ENCODE results near the gene PCDHGA1.

Gene PCDHGA1

DNA sequence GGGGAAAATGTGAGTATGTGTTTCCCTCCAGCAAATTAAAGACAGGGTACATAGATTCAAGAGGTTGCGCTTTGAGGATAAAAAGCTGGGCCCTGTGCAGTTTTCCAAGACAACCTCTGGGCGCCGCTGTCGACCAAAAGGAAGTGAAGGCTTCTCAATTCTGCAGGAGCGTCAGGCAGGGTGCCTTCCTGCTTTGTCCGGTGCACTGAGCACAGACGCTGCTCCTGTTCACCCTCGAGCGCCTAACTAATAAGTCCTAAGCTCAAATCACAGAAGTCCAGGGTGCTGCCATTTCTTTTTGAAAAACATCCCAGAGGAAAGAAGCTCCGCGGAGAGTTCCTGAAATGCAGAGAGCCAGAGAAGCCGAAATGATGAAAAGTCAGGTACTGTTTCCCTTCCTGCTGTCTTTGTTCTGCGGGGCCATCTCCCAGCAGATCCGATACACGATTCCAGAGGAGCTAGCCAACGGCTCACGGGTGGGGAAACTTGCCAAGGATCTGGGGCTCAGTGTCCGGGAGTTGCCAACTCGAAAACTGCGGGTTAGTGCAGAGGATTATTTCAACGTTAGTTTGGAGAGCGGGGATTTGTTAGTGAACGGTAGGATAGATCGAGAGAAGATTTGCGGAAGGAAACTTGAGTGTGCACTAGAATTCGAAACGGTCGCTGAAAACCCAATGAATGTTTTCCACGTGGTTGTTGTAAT, 19.8 kb downstream of the PCDHGA1 start, which contains the start of gene PCDHGB1:
Gene PCDHGB1 (plus strand): TSS at position 183 of the 703 bp plus-strand sequence. CDS start 162 bp downstream, at position 345.
- DNase-seq = peak; percentile 62 to 74

DNA sequence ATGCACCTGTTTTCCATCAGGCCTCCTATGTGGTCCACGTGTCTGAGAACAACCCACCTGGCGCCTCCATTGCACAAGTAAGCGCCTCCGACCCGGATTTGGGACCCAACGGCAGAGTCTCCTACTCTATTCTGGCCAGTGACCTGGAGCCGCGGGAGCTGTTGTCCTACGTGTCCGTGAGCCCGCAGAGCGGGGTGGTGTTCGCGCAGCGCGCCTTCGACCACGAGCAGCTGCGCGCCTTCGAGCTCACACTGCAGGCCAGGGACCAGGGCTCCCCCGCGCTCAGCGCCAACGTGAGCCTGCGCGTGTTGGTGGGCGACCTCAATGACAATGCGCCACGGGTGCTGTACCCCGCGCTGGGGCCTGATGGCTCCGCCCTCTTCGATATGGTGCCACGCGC, 21.3 kb downstream of the PCDHGA1 start:
- DNase-seq = no peak

DNA sequence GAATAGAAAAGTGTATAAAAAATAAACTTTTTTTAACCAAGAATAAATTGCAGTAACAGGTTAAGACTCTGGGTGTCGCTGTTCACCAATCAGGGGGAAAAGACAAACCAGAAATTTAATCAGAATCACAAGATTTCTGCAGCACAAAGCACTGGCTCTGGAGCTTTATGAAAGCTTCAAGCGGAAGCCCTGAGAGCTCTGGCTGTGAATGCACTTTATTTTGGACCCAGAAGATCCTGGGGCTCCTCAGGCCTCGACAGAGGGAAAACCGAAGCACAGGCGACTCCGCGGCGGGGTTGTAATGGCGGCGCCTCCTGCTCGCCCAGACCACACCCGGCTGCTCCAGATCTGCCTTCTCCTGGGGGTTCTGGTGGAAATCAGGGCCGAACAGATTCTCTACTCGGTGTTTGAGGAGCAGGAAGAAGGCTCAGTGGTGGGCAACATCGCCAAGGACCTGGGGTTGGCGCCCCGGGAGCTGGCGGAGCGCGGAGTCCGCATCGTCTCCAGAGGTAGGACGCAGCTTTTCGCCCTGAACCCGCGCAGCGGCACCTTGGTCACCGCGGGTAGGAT, 24.7 kb downstream of the PCDHGA1 start, which contains the start of gene PCDHGA4:
Gene PCDHGA4 (plus strand): TSS at position 122 of the 570 bp plus-strand sequence. CDS start 87 bp downstream, at position 209.
- DNase-seq = no peak

DNA sequence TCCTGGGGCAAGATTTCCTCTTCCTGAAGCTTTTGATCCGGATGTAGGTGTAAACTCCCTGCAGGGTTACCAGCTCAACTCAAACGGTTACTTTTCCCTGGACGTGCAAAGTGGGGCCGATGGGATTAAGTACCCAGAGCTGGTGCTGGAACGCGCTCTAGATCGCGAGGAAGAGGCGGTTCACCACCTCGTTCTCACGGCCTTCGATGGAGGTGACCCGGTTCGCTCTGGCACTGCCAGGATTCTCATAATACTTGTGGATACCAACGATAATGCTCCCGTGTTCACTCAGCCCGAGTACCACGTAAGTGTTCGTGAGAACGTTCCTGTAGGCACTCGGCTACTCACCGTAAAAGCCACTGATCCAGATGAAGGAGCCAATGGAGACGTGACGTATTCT, 25.3 kb downstream of the PCDHGA1 start:
- no peak for DNase-seq

DNA sequence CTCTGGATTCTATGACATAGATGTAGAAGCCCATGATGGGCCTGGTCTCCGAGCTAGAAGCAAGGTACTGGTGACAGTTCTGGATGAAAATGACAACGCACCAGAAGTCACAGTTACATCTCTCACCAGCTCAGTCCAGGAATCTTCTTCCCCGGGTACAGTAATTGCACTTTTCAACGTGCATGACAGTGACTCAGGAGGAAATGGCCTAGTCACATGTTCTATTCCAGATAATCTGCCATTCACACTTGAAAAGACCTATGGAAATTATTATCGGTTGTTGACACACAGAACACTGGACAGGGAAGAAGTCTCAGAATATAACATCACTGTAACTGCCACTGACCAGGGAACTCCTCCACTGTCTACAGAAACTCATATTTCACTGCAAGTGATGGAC, 25.8 kb downstream of the PCDHGA1 start:
- DNase-seq = no peak

DNA sequence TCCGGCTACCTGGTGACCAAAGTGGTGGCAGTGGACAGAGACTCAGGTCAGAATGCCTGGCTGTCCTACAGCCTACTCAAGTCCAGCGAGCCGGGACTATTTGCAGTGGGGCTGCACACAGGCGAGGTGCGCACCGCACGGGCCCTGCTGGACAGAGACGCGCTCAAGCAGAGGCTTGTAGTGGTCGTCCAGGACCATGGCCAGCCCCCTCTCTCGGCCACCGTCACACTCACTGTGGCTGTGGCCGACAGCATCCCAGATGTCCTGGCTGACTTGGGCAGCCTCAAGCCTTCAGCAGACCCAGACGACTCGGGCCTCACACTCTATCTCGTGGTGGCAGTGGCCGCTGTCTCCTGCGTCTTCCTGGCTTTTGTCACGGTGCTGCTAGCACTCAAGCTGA, 26.6 kb downstream of the PCDHGA1 start:
- no peak for DNase-seq

DNA sequence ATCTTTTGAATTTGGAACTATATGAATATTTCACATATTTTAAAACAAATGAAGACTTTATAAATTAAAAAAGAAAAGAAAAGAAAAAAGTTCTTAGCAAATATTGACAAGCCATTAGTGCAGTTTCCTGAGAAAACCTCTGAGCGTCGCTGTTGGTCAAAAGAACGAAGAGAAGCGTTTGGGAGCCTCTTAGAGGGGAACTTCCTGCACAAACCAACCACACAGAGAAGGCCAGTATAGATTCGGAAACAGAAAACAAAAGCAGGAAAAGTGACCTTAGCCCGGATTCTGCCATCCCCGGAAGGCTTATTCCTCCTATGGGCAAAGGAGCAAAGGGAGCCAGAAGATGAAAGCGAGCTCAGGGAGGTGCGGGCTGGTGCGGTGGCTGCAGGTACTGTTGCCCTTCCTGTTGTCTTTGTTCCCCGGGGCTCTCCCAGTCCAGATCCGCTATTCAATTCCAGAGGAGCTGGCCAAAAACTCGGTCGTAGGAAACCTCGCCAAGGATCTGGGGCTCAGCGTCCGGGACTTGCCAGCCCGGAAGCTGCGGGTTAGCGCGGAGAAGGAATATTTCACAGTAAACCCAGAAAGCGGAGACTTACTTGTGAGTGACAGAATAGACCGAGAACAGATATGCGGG, 29.6 kb downstream of the PCDHGA1 start, which contains the start of gene PCDHGB2:
Gene PCDHGB2 (plus strand): TSS at position 205 of the 637 bp plus-strand sequence. CDS start 142 bp downstream, at position 347.
- peak; percentile 2 to 49 for DNase-seq

DNA sequence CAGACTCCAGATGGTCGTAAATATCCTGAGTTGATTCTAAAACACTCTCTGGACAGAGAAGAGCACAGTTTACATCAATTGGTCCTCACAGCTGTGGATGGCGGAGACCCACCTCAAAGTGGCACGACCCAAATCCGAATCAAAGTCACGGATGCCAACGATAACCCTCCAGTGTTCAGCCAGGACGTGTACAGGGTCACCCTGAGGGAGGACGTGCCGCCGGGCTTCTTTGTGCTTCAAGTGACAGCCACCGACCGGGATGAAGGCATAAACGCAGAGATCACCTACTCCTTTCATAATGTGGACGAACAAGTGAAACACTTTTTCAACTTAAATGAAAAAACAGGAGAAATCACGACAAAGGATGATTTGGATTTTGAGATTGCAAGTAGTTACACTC, 30.4 kb downstream of the PCDHGA1 start:
- no peak for DNase-seq

DNA sequence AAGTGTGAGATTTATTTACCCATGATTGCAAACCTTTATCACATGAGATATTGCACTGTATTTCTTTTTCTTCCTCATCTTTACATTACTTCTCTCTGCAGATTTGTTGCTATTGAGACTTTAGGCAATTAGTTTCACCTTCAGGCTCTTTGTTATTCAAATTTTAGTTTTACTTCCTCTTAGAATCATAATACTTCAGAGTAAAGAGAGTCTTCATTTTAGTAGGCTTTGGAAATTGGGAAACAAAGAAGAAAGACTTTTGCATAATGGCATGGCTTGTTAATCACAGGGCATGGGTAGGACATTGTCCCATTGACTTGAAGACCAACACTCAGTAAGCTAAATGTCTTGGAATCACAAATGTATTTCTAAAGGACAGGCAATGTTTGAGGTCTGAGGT, 32.4 kb downstream of the PCDHGA1 start:
- DNase-seq = no peak

DNA sequence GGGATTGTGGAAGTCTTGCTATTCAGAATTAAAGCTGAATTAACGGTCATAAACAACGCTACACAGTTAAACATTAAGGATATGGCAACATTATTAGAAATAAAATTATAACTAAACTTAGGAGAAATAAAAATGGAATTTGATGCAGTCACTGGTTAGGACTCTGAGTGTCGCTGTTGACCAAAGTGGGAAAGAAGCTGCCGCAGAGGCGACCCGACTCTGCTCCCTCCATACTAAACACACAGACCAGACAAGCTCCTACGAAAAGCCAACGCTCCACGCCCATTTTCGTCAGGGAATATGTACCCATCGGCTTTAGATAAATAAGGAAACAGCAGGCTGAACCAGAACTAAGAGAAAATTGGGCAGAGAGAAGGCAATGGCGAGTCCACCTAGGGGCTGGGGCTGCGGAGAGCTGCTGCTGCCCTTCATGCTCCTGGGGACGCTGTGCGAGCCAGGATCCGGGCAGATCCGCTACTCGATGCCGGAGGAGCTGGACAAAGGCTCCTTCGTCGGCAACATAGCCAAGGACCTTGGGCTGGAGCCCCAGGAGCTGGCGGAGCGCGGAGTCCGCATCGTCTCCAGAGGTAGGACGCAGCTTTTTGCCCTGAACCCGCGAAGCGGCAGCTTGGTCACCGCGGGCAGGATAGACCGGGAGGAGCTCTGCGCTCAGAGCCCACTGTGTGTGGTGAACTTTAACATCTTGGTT, 33.8 kb downstream of the PCDHGA1 start, which contains the start of gene PCDHGA5:
Gene PCDHGA5 (plus strand): TSS at position 211 of the 709 bp plus-strand sequence. CDS start 169 bp downstream, at position 380.
- no peak for DNase-seq

DNA sequence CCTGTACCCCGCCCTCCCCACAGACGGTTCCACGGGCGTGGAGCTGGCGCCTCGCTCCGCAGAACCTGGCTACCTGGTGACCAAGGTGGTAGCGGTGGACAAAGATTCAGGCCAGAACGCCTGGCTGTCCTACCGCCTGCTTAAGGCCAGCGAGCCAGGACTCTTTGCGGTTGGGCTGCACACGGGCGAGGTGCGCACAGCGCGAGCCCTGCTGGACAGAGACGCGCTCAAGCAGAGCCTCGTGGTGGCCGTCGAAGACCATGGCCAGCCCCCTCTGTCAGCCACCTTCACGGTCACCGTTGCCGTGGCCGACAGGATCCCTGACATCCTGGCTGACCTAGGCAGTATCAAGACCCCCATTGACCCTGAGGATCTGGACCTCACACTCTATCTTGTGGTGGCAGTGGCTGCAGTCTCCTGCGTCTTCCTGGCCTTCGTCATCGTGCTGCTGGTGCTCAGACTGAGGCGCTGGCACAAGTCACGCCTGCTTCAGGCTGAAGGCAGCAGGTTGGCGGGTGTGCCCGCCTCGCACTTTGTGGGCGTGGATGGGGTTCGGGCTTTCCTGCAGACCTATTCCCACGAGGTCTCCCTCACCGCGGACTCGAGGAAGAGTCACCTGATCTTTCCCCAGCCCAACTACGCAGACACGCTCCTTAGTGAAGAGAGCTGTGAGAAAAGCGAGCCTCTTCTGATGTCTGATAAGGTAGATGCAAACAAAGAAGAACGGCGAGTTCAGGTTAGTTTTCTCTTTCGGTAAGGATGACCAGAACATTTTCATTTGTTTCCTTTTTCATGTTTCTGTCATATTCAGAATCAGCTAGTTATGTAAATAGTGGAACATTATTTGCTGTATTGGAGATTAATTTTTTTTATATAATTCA, 35.9 kb downstream of the PCDHGA1 start:
- no peak for DNase-seq

DNA sequence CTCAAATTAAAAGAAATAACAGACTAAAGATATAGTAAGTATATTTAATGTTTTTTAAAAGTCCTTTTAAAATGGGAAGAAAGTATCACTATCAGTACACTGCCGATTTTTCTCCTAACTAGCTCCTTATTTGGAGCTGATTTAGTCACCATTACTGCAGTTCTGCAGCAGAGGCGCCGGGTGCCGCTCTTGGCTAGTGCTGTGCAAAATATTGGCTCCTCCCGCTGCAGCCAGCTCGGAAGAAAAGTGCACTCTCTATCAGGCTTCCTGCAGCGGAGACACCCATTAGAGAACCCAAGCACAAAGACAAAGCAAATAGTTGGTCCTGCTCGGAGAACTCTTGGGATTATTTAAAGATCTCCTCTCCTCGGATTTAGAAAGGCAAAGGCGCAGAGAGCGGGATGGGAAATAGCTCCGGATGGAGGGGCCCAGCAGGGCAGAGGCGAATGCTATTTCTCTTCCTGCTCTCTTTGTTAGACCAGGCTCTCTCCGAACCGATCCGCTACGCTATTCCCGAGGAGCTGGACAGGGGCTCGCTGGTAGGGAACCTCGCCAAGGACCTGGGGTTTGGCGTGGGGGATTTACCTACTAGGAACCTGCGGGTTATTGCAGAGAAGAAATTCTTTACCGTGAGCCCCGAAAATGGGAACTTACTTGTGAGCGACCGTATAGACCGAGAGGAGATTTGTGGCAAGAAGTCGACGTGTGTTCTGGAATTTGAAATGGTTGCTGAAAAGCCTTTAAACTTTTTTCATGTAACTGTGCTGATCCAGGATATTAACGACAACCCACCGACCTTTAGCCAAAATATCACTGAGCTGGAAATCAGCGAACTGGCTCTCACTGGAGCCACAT, 39.9 kb downstream of the PCDHGA1 start, which contains the start of gene PCDHGB3:
Gene PCDHGB3 (plus strand): TSS at position 249 of the 855 bp plus-strand sequence. CDS start 153 bp downstream, at position 402.
- DNase-seq = no peak

DNA sequence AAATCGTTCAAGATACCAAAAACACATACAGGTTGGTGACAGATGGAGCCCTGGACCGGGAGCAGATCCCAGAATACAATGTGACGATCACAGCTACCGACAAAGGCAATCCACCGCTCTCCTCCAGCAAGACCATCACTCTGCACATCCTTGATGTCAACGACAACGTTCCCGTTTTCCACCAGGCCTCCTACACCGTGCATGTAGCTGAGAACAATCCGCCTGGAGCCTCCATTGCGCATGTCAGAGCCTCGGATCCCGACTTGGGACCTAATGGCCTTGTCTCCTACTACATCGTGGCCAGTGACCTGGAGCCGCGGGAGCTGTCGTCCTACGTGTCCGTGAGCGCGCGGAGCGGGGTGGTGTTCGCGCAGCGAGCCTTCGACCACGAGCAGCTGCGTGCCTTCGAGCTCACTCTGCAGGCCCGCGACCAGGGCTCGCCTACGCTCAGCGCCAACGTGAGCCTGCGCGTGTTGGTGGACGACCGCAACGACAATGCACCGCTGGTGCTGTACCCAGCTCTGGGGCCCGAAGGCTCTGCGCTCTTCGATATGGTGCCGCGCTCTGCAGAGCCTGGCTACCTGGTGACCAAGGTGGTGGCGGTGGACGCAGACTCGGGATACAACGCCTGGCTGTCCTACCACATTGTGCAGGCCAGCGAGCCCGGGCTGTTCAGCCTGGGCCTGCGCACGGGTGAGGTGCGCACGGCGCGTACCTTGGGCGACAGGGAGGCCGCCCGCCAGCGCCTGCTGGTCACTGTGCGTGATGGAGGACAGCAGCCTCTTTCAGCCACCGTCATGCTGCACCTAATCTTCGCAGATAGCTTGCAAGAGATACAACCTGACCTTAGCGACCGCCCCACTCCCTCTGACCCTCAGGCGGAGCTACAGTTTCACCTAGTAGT, 41.5 kb downstream of the PCDHGA1 start:
- no peak for DNase-seq

DNA sequence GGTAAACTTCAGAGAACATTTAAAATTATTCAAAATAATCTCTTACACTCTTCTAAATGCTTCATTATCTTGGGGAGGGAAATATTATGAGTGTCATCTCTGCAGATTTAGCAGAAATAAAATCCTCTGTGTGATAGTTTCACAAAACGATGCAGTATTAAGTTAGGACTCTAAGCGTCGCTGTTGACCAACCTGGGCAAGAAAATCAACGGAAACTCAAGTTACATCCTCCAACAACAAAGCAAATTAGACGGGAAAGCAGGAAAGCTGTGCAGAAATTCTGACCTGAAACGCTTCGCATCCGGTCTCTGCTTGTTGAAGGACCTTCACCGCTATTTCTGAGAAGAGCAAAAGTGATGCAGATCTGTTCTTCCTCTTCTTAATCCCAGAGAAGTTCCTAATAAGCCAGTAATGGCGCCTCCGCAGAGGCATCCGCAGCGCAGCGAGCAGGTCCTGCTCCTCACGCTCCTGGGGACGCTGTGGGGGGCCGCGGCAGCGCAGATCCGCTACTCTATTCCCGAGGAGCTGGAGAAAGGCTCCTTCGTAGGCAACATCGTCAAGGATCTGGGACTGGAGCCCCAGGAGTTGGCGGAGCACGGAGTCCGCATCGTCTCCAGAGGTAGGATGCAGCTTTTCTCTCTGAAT, 43.5 kb downstream of the PCDHGA1 start, which contains the start of gene PCDHGA6:
Gene PCDHGA6 (plus strand): TSS at position 219 of the 645 bp plus-strand sequence. CDS start 193 bp downstream, at position 412.
- DNase-seq = no peak

DNA sequence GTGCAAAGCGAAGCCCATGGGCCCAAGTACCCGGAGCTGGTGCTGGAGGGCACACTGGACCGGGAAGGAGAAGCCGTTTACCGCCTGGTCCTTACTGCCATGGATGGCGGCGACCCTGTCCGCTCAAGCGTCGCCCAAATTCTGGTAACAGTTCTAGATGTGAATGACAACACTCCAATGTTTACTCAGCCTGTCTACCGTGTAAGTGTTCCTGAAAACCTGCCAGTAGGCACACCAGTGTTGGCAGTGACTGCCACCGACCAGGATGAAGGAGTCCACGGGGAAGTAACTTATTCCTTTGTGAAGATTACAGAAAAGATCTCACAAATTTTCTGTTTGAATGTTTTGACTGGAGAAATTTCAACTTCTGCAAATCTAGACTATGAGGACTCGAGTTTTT, 44.3 kb downstream of the PCDHGA1 start:
- no peak for DNase-seq

DNA sequence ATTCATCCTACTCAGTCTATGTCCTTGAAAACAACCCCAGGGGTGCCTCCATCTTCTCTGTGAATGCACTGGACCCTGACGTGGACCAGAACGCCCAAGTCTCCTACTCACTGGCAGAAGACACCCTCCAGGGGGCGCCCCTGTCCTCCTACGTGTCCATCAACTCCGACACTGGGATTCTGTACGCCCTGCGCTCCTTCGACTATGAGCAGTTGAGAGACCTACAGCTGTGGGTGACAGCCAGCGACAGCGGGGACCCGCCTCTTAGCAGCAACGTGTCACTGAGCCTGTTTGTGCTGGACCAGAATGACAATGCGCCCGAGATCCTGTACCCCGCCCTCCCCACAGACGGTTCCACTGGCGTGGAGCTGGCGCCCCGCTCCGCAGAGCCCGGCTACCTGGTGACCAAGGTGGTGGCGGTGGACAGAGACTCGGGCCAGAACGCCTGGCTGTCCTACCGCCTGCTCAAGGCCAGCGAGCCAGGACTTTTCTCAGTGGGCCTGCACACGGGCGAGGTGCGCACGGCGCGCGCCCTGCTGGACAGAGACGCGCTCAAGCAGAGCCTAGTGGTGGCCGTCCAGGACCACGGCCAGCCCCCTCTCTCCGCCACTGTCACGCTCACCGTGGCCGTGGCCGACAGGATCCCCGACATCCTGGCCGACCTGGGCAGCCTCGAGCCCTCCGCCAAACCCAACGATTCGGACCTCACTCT, 45.3 kb downstream of the PCDHGA1 start:
- peak in 1 of 2 experiments; percentile 14 for DNase-seq

DNA sequence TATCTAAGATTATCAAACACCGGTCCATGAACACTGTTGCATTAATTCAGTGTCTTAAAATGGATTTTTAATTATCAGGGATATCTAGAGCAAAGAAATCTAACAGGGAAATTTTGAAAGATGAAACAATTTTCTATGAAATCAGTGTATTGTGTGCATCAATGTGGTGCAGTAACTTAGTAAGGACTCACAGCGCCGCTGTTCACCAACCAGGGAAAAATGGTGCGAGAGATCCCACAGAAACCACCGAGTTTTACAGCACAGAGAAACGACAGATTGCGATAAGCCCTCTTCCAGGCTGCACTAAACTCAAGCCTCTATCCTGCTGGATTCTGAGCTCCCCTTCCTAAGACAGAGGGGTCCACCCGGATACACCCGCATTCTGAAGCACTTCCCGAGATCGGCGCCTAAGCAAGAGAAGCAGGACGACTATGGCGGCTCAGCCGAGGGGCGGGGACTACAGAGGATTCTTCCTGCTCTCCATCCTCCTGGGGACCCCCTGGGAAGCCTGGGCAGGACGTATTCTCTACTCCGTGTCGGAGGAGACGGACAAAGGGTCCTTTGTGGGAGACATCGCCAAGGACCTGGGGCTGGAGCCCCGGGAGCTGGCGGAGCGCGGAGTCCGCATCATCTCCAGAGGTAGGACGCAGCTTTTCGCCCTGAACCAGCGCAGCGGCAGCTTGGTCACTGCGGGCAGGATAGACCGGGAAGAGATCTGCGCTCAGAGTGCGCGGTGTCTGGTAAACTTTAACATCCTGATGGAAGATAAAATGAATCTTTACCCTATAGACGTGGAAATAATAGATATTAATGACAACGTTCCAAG, 52.4 kb downstream of the PCDHGA1 start, which contains the start of gene PCDHGA7:
Gene PCDHGA7 (plus strand): TSS at position 274 of the 826 bp plus-strand sequence. CDS start 158 bp downstream, at position 432.
- DNase-seq = no peak

Measured in NCI-H526 (cell line).